GM19099 (cell line): Measurements from ENCODE around the gene SFT2D3.

Experiments used
- POLR2A ChIP-seq: IDR thresholded peaks from 3 replicates; pipeline ENCODE4 v1.6.1; 2011; ENCODE audit warnings: low read depth; ENCODE audit not compliant: insufficient read length; ENCODE audit errors: extremely low read depth

The SFT2D3 gene

GRCh38 chr2:127685410-127686080 lies 15.8 kb upstream of the SFT2D3 start:
- no peak for TF ChIP-seq POLR2A

- no peak for TF ChIP-seq POLR2A
Measured at GRCh38 chr2:127688405-127688804, 12.9 kb upstream of the SFT2D3 start.

GRCh38 chr2:127690696-127691095 lies 10.6 kb upstream of the SFT2D3 start:
- TF ChIP-seq POLR2A = no peak

- no peak for TF ChIP-seq POLR2A
Measured at GRCh38 chr2:127694986-127695385, 6.3 kb upstream of the SFT2D3 start.

- TF ChIP-seq POLR2A = no peak
Measured at GRCh38 chr2:127695491-127696472, 5.5 kb upstream of the SFT2D3 start.

- TF ChIP-seq POLR2A = no peak
Measured at GRCh38 chr2:127697482-127698180, 3.7 kb upstream of the SFT2D3 start.

- TF ChIP-seq POLR2A = no peak
Measured at GRCh38 chr2:127698553-127699355, 2.5 kb upstream of the SFT2D3 start.

GRCh38 chr2:127700527-127701192 lies 637 bp upstream of the SFT2D3 start:
- peak; percentile 25 for TF ChIP-seq POLR2A

- peak; percentile 51 for TF ChIP-seq POLR2A
Measured at GRCh38 chr2:127701651-127702394, 526 bp downstream of the SFT2D3 start.

- TF ChIP-seq POLR2A = no peak
Measured at GRCh38 chr2:127702395-127703009, 1.2 kb downstream of the SFT2D3 start.

- no peak for TF ChIP-seq POLR2A
Measured at GRCh38 chr2:127703282-127703681, 2.0 kb downstream of the SFT2D3 start.

GRCh38 chr2:127704641-127705390 lies 3.5 kb downstream of the SFT2D3 start:
- no peak for TF ChIP-seq POLR2A
